GM12891 (cell line): ENCODE data around the gene MSMO1.
"Not testable (repeated sequence)": the region's sequence is repeated elsewhere in the genome, so short reads cannot be mapped to it uniquely, and the experiment has no call there.

Experiments
- DNase-seq: peaks from one replicate; pipeline ENCODE4 v3.0.0; 2011; ENCODE audit warnings: low spot score; ENCODE audit not compliant: insufficient read length
- FAIRE-seq: peaks from 2 replicates; lab custom pipeline; 2011; peaks lifted over from hg19 to GRCh38; lab: Jason Lieb, UNC
- PAX5 ChIP-seq: IDR thresholded peaks from 2 replicates; pipeline ENCODE4 v1.6.1; 2011; ENCODE audit warnings: low read length, moderate library complexity, mild to moderate bottlenecking; ENCODE audit not compliant: insufficient read depth, severe bottlenecking
- POLR2A ChIP-seq: IDR thresholded peaks from 2 replicates; pipeline ENCODE4 v1.6.1; 2011; ENCODE audit warnings: low read depth, low read length, control low read depth
- POLR2AphosphoS5 ChIP-seq: IDR thresholded peaks from 2 replicates; pipeline ENCODE4 v1.6.1; 2011; ENCODE audit warnings: low read depth, low read length, control low read depth
- POU2F2 ChIP-seq: IDR thresholded peaks from 2 replicates; pipeline ENCODE4 v1.6.1; 2011; ENCODE audit warnings: low read depth, mild to moderate bottlenecking, control low read depth, low read length, moderate library complexity
- SPI1 ChIP-seq: IDR thresholded peaks from 2 replicates; pipeline ENCODE4 v1.6.1; 2011; ENCODE audit warnings: low read depth, low read length, control low read depth
- TAF1 ChIP-seq: IDR thresholded peaks from 2 replicates; pipeline ENCODE4 v1.6.1; 2011; ENCODE audit warnings: low read depth, low read length, control low read depth

The MSMO1 gene

GRCh38 chr4:165332502-165332901 lies 5.0 kb downstream of the MSMO1 start:
- FAIRE-seq (no peak), DNase-seq (no peak)
- TF ChIP-seq SPI1 = peak; percentile 32
- TF ChIP-seq TAF1 = no peak

DNA sequence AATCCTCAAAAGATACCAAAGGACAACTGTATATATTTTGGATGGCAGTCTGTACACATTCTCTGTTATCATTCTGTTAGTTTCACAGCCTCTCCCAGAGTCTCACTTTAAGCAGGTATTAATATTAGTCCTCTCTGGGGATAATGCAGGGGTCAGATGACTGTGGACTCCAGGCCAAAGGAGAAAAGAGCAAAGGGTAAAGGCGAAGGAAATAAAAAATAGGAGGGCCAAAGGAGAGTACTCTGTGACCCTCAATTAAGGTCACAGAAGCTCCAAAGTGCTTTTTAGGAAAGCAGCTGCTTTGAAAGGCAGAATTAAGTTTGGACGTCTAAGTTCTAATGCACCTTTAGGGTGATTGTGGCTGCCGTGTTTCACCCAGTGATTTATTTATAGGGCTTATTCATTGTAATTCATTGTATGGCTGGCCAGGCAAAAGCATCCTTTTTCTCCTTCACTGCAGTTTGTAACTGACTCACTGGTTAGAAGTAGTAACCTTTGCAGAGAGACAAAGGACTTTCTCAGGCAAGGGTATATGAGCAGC lies 7.8 kb downstream of the MSMO1 start:
- DNase-seq (no peak), FAIRE-seq (no peak)
- TF ChIP-seq POU2F2 = no peak

GRCh38 chr4:165336743-165337142 lies 9.3 kb downstream of the MSMO1 start:
- FAIRE-seq (no peak), DNase-seq (no peak)
- TF ChIP-seq POLR2AphosphoS5 (no peak), PAX5 (no peak), SPI1 (no peak), POLR2A (no peak)

DNA sequence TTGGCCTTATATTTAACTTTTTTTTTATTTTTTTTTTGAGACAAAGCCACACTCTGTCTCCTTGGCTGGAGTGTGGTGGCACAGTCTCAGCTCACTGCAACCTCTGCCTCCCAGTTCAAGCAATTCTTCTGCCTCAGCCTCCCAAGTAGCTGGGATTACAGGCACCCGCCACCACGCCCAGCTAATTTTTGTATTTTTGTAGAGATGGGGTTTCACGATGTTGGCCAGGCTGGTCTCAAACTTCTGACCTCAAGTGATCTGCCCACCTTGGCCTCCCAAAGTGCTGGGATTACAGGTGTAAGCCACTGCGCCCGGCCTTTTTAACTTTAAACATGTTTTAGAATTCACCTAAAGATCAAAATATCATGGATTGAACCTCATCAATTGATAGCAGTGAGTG lies 14.9 kb downstream of the MSMO1 start:
- DNase-seq, FAIRE-seq: not testable (repeated sequence)

DNA sequence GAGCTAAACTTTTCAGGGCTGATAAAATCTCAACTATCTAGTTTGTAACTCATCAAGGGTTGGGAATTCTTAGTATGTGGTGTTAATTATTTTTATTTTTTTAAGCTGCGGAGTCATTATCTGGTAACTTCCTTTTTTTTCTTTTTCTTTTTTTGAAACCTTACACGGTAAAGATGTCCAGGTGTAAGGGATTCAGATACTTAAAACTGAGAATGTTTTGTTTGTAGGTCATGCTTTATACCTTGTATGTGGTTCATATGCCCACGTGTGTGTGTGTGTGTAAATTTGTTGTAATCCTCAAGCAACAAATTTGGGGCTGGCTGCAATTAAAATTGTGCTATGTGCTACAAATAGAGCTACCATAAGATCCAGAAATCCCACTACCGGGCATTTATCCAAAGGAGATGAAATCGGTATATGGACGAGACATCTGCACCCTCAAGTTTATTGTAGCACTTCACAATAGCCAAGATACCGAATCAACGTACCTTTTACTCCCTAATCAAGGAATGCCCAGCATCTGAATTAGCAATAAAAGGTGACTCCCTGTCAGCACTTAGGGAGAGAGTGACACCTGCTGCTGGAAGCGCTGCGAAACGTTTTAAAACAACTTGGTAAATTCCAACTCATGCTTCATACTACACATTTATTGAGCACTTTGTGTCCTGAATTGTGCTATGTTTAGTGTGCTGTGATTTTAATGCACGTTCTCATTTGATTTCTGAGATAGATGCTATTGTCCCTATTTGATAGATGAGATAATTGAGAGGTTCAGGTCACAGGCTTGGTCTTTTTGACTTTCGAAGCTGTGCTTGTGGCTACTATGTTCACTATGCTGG lies 16.1 kb downstream of the MSMO1 start:
- peak; percentile 71 for FAIRE-seq
- DNase-seq = no peak
- no peak for TF ChIP-seq PAX5
- TF ChIP-seq POLR2AphosphoS5 = no peak
- no peak for TF ChIP-seq SPI1
- TF ChIP-seq POU2F2 = no peak
- no peak for TF ChIP-seq POLR2A
- TF ChIP-seq TAF1 = no peak

DNA sequence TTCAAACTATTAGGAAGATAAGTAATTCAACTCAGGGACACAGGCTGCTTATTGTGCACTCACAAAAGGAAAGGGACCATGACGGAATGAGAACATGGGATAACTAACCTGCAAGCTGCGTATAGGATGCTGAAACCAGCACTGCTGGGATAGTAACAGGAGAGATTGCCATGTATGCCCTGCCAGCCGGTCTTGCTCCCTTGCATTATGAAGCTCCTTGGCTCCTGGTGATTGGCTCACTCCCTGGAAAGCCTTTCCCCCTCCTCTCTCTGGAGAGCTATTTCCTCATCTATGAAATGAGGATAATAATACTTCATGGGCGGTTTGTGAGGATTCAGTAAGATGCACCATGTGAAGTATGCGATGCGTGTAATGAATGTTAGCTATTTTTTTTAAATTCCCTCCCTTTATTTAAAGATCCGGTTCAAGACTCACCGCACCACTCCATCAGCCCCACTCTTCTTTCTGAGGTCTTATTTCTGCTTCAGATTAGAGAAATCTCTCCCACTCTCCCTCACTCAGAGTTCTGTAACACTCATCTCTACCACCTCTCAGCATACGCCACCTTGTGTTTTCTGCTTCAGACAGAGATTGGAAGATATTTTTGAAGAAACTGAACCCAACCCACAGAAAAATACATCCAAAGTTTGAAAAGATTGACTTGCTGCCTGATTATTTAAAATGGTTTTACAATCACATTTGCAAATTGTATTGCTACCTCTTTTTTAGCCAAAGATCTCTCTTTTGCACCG lies 18.4 kb downstream of the MSMO1 start:
- TF ChIP-seq SPI1 = no peak
- TF ChIP-seq TAF1 = no peak
- TF ChIP-seq POLR2A = no peak
- no peak for TF ChIP-seq POLR2AphosphoS5
- no peak for TF ChIP-seq PAX5
- TF ChIP-seq POU2F2 = no peak
- DNase-seq (no peak), FAIRE-seq (no peak)

GRCh38 chr4:165347647-165348569 lies 20.4 kb downstream of the MSMO1 start:
- DNase-seq (no peak), FAIRE-seq (no peak)
- no peak for TF ChIP-seq SPI1
- TF ChIP-seq PAX5 = no peak
- no peak for TF ChIP-seq TAF1
- TF ChIP-seq POLR2A = no peak
- TF ChIP-seq POLR2AphosphoS5 = no peak

DNA sequence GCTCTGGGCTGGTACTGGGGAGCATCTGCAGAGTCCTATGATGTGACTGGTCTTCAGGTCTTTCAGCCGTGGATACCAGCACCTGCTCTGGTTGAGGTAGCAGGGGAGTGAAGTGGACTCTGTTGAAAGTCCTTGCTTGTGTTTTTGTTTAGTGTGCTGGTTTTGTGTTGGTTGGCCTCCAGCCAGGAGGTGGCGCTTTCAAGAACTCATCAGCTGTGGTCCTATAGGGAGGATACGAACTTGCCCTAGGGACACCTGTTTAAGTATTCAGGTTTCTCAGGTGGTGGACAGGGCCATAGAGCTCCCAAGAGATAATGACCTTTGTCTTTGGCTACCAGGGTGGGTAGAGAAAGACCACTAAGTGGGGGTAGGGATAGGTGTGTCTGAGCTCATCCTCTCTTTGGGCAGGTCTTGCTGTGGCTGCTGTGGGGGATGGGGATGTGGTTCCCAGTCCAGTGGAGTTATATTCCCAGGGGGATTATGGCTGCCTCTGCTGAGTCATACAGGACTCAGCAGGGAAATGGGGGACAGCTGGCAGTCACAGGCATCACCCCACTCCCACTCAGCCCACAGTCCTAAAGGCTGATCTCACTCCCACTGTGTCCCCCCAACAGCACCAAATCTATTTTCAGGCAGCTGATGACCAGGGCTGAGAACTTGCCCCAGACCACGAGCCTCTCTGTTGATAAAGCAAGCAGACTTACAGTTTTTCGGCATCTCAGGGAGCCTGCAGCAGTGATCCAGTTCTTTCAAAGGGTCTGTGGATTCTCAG lies 24.1 kb downstream of the MSMO1 start:
- FAIRE-seq (no peak), DNase-seq (no peak)
- TF ChIP-seq TAF1 (no peak), POLR2A (no peak), POLR2AphosphoS5 (no peak), POU2F2 (no peak), PAX5 (no peak), SPI1 (no peak)

- no peak for DNase-seq
- TF ChIP-seq SPI1 (no peak), TAF1 (no peak), POU2F2 (no peak), POLR2A (no peak), PAX5 (no peak), POLR2AphosphoS5 (no peak)
- FAIRE-seq = peak; percentile 60
These were observed 28.4 kb downstream of the MSMO1 start for GRCh38 chr4:165355900-165356300.
